GM12874 (cell line): ENCODE measurements around the gene CD79A.

Experiments
- TF ChIP-seq, protein P1 (sequence below): IDR thresholded peaks from 2 replicates; pipeline ENCODE4 v1.5.1; 2011; ENCODE audit warnings: low read depth, mild to moderate bottlenecking, control low read depth, low read length, moderate library complexity; ENCODE audit not compliant: insufficient read depth

CD79A gene

DNA sequence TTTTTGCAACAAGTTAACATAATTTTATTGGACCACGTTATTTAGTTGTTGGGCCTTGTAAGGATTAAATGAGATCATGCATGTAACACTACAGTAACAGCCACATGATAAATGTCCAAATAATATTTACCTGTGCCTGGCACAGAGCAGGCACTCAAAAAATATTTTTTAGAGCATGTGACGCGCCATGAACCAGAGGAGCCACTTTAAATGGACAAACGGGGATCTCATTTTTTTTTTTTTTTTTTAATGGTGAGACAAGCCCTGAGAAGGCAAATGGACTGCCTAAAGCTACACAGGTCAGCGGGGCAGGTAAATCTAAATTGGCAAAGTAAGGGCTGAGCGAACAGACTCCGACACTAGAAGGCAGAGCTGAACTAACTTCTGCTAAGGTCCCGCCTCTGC, 17.9 kb upstream of the CD79A start:
- TF ChIP-seq, protein P1, sequence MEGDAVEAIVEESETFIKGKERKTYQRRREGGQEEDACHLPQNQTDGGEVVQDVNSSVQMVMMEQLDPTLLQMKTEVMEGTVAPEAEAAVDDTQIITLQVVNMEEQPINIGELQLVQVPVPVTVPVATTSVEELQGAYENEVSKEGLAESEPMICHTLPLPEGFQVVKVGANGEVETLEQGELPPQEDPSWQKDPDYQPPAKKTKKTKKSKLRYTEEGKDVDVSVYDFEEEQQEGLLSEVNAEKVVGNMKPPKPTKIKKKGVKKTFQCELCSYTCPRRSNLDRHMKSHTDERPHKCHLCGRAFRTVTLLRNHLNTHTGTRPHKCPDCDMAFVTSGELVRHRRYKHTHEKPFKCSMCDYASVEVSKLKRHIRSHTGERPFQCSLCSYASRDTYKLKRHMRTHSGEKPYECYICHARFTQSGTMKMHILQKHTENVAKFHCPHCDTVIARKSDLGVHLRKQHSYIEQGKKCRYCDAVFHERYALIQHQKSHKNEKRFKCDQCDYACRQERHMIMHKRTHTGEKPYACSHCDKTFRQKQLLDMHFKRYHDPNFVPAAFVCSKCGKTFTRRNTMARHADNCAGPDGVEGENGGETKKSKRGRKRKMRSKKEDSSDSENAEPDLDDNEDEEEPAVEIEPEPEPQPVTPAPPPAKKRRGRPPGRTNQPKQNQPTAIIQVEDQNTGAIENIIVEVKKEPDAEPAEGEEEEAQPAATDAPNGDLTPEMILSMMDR: no peak; the same call in 1 of the 2 replicates

DNA sequence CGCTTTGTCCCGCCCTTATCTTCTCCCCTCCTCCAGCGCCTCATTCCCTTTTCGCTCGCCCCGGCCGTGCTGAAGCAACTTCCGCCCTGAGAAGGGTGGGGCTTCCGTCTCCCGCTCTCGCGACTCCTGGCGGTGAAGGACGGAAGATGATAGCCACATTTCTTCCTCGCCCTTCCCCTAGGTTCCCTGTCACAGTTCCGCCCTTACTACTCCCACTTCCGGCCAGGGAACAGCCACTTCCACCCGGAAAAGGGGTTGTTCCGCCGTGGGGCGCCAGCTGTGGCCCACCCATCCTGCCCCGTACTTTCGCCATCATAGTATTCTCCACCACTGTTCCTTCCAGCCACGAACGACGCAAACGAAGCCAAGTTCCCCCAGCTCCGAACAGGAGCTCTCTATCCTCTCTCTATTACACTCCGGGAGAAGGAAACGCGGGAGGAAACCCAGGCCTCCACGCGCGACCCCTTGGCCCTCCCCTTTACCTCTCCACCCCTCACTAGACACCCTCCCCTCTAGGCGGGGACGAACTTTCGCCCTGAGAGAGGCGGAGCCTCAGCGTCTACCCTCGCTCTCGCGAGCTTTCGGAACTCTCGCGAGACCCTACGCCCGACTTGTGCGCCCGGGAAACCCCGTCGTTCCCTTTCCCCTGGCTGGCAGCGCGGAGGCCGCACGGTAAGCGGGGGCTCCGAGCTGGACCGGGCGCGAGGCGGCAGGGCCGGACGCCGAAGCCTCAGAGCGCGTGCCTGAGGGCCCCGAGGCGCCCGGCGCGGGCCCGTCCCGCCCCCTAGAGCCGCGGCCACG, 17.3 kb upstream of the CD79A start, which contains the start of gene RPS19:
RPS19 (plus strand) TSS at position 638 of the 801 bp plus-strand sequence. CDS start 520 bp downstream, outside the sequence.
- TF ChIP-seq, protein P1: peak; percentile 51; the same call in 1 of the 2 replicates

DNA sequence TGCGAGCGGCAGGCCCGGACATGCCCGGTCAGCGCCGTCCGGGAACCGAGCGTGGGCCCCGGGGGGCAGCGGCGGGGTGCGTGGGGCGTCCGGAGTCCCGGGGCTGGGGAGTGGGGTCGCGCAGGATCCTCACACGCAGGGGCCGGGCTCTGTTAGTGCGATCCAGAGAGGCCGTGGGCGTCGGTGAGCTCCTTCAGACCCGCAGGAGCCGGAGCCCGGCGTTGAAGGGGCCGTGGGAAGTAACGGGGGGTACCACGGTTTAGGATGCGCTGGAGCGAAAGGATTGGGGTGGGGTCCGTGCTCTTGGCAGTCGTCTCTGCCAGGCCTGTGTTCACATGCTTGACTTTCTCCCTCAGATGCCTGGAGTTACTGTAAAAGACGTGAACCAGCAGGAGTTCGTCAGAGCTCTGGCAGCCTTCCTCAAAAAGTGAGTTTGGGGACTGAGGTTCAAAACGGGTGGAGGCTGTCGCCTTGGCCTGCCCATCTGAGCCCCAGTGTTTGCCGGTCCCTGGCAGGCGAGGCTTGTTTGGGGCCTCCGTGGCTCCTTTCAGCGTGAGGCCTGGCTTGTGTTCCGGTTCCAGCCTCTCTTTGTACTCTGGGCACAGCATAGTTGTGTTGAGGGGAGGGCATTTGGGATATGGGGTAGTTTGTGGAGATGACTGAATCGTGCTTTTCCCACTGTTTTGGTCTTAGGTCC, 16.5 kb upstream of the CD79A start:
- TF ChIP-seq, protein P1: no peak

DNA sequence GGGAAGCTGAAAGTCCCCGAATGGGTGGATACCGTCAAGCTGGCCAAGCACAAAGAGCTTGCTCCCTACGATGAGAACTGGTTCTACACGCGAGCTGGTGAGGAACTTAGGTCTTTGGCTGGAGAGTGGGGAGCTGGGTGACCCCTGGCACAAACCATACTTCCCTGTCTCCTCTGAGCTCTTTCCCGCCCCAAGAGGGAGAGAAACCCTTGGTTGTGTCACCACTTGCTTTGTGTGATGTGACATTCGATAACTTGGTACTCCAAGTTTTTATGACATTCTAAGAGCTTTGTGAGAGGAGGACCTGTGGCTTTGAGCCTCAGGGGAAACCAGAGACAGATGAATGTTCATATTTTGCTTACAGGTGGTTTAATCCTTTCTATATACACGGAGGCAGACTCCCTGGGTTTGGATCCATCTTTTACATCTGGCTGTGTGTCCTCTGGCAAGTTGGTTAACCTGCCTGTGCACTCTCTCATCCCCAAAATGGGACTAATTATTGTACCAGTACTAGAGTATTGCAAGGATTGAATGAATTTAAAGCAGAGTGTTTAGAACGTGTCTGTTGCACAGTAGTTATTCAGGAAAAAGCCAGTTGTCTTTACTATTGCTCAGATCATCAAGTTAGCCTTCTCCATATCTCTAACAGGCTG, 15.8 kb upstream of the CD79A start:
- TF ChIP-seq, protein P1: no peak

DNA sequence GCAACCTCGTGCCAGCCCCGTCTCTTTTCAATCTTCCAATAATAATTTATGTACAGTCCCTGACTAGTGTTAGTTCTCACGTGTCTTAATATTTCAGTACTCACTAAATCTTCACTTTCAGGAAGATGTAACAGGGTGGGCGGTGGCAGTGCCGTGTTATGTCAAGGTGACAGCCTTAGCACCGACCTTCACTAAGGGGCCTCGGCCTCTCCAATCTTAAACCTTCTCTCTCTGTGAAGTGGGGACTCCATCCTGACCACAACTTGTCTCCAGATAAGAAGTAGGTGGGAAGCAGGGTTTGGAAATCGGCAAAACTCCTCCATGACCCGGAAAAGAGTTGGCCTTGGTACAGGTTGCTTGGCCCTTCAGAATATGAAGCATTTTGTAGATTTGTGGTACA, 15.2 kb upstream of the CD79A start:
- TF ChIP-seq, protein P1: no peak

DNA sequence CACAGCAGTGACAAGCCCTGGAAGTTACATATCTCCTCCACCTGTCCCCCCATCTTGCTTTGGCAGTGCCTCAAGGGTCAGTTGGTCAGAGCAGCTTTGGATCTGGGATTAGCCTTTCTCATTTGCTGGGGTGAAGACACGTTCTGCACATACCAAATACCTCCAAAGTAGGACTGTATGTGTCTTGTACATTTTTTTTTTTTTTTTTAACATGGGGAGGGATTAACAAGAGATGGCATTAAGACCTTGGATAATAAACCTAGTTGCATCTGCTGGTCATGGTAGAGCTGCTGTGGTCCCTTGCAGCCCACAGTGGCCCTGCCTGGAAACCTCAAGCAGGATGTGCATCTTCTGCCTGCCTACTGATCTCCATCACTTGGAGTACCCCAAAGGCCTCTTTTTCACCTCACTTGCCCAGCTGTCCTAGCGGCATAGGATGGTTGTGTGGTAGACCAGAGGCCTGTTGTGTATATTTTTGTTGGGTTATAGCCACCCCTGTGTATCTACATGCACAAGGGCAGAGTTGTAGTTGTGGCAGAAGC, 14.6 kb upstream of the CD79A start:
- TF ChIP-seq, protein P1: no peak
